Measurements from ENCODE around the gene ABHD17A.
"Not testable (repeated sequence)": the region's sequence is repeated elsewhere in the genome, so short reads cannot be mapped to it uniquely, and the experiment has no call there.

The ABHD17A gene

DNA sequence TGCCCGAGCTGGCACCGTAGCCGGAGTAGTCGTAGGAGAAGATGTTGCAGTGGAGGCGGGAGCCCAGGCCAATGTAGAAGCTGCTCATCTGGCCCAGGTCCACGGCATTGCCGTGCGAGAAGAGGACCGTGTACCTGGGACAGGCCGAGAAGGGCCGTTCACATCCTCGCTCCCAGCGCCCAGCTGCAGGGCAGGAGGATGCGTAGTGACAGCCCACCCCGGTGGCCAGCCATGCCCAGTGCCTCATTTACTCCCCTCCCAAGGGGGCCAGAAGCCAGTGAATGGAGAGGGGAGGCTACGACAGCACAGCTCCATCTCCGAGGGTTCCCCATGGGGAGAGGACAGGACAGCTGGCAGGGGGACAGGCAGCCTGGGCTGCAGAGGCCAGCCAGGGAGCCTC is 5.3 kb downstream of the ABHD17A start:
- not testable (repeated sequence) for DNase-seq

DNA sequence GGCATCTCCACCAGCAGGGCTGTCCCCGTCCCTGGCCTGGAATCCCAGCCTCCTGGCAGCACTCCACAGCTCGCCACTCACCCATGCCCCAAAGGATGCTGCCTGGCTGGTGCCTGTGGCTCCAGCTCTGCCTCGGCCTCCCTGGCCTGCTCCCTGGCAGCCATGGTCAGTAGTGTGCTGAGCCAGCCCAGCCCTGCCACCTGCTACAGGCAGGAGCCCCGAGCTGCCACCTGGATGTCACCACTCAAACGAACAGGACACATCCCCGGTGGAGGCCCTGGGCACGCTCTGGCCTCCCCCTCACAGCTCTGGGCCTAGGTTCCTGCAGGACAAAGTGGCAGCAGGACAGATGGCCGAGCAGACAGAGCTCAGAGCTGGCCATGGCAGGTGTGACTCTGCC is 6.7 kb downstream of the ABHD17A start:
- DNase-seq = not testable (repeated sequence)

DNA sequence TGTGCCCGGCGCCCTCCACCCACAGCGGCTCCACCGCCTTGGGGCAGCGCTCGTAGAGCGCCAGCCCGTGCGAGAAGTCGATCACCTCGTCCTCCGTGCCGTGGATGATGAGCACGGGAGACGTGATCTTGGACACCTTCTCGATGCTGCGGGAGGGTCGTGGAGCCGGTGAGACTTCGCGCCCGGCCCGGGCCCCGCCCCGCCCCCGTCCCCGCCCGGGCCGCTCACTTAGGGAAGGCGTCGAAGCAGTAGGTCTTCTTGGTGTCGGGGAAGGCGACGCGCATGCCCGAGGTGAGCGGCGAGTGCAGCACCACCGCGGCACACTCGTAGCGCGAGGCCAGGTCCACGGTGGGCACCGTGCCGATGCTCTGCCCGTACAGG is 8.0 kb downstream of the ABHD17A start:
- not testable (repeated sequence) for DNase-seq

DNA sequence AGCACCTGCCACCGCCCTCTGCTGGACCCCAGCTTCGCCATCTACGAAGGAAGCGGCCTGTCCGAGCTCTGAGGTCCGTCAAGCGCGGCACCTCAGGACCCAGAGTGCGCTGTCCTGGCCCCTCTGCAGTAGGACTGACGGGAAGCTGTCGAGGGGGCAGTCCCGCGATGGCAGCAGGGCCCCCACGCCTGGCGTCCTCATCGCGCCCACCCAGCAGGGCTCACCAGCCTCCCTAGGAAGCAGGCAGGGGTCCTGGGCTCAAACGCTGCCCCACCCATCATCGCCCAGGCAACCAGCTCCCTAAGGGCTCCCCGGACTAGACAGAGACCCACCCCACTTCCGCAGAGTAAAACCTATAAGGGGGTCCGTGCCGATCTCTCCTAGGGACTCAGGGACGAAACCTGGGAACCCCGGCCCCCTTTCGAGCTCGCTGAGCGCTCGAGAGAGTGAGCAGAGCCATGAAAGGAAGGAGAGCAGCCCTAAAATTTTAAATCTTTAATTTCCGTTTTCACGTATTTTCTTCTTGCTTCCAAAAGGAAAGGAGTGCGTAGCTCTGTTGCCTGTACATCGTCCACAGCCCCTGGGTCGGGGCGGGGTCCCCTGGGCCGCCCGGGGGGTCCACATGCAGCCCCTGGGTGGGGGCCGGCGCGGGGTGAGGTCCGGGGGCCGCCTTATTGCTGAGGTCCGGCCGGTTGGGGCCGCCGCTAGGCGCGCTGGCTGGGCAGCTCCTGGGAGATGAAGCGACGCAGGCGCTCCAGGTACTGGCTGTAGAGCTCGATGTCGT is 8.6 kb downstream of the ABHD17A start:
- not testable (repeated sequence) for DNase-seq

DNA sequence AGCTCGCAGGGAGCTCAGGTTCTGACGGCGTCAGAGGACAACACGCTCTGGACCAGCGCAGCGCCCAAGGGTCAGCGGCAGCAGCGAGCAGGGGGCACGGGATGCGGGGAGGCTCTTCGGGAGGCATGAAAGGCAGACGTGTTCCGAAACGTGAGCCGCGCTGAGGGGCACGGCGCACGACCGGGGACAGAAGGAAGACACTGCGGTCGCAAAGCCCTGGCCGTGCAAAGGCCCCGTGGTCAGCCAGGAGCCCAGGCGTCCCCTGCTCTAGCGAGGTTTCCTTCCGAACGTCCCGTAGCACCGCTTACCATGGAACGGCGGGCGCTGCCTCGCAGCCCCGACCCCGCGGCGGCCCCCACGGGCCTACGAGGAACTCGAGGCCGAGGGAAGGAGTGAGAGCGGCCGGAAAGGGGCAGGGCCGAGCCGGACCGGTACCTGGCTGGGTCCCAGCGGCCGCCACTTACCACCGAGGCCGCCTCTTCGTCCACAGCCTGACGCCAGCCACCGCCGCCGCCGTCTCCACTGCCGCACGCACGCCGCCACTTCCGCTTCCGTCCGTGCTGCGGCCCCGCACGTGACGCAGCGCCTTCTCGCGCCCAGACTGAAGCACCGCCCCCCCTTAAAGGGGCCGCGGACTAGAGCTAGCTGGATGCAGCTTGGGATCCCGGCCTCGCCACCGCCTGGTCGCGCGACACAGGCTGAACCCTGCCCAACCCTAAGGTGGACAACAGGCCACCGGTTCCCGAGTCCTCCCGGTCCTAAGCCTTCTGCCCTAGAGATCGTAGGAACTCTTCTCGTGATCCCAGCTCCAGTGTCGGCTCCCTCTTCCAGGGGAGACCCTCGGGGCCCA is 9.4 kb downstream of the ABHD17A start:
- DNase-seq = peak; percentile 95

DNA sequence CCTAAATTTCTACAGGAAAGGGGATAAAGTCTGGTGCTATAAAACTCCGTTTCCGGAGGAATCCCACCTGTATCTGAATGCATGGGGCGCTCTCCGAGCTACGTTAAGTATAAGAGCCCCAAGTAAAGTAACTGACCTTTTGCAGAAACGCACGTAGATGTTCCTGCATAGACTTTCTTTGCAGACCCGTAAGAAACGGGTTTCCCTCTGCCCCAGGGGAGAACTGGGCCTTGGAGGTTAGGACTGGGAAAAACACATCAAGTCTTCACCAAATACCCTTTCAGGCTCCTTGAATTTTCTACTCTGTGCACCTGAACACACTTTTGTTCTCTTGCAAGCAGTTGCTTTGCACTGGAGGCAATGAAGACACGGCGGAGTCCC is 10.0 kb downstream of the ABHD17A start:
- not testable (repeated sequence) for DNase-seq

DNA sequence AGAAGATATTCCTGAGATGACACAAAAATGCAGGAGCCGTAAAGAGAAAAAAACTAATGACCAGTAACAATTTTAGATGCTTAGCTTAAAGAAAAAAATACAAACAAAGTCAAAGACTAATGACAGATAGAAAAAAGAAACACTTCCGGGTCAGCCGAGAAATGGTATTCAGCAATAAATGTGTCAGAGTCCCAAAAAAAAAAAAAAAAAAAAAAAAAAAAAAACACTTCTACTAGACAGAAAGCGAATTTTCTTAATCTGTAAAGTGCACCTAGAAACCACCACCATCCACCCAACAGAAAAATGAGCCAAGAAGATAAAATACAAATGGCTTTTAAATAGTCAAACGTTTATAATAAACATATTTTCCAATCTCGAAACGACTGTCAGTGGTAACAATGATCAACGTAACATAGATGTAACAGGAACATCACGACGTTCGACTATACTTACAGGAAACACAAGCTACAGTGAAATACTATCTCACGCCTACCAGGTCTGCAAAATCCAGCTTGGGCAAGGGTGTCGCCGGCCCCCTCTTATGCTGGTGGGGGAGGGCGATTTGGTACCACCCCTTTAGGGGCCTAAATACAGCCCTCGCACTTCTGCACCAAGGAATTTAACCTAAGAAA is 10.6 kb downstream of the ABHD17A start:
- DNase-seq = peak; percentile 43

DNA sequence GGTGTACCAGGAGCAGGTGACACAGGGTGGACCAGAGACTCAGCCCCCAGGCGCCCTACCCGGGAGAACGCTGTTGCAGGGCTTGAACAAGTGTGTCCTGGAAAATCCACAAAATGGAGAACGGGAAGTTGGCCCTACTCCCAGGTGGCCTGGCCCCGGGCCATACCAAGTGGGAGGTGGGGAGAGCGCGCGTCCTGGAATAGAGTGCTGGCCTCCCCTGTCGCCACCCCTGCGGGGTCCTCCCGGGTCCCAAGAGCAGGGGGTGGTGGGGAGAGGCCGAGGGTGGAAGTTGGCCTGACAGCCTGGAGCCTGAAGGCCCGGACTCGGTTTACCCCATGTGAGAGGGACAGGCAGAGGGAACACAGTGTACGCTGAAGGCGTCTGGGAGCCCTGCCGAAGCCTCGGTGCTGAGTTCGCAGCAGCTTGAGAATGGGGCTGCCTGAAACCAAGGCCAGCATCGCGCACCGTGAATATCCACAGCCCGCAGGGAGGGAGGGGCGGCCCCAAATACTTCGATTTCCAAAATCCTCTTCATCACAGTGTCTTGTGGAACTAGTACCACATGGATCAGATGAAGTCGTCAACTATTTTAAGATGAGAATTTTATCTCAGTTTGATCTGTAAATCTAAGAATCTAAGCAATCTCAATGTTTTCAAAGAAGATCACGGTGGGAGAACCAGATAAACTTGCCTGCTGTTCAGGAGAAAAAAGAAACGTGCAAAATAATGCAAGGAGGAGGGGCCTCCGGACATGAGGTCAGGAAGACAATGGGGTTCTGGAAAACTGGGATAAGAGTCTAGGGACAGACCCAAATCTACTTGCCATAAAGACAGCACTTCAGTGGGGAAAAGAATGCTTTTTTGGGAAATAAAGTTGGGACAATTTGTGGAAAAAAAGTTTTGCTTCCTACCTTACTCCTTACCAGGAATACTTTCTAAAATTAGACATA is 11.5 kb downstream of the ABHD17A start:
- no peak for DNase-seq

DNA sequence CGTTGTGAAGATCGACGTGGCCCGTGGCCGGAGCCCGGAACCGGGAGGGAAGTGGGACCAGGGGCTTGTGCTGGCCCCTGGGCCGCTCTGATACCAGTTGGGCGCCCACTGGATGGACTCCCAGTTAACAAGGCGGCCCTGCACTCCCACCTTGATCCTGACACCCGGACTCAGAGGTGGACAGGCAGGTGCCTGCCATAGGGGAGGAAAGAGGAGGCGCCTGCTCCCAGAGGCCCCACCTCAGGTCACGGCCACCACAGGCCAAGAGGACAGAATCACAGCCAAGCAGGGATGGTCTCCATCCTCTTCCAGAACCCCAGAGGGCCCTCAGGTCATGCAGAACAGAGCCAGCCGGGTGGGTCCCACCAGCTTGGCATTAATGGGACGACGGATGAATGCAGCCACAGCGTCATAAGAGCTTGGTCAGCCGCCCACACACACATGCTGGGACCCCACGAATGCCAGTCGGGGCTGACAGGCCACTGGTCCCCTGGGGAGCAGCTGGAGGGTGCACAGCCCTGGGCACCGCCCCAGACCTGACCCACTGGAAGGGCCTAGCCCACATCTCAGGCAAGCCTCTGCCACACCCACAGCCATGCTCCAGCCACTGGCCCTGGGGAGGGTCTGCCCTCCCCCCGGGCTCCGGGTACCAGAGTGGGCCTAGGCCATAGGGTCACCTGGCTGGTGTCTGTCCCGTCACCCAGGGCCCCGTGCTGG is 12.3 kb downstream of the ABHD17A start:
- no peak for DNase-seq

DNA sequence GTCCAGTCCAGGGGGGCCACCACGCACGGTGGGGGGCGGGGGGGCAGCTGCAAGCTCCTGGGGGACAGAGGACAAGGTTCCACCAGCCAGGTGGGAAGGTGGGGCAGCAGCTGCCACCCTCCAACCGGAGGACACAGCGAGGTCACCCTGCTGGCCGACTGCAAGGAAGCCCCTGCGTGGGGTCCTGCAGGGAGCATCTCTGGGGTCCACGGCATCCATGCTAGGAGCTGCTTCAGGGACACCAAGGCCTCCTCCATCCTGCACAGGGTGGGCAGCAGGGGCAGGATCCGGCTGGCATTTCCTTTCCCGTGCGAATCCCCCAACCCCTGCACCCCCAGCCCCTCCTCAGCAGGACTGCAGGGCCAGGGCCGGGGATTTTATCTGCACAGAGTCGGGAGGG is 13.7 kb downstream of the ABHD17A start:
- DNase-seq = no peak

DNA sequence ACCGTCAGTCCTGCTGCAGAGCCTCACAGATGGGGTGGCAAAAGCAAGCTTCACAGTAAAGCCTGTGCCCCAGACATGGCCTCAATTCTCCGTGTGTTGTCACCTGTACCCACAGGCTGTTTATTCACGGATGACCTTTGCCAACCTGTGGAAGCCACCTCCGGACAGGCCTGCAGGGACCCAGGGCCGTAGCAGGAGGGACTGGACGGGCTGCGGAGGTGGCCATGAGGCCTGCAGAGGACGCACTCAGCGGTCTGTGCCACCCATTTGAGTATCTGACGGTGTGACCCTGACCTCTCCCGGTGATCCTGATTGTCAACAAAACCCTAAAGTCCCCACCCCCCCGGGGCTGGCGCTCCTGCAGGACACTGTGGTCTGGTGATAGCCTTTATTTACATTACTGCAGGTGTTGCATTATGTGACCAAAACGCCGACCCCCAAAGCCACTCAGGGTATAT is 14.1 kb downstream of the ABHD17A start:
- DNase-seq = no peak

DNA sequence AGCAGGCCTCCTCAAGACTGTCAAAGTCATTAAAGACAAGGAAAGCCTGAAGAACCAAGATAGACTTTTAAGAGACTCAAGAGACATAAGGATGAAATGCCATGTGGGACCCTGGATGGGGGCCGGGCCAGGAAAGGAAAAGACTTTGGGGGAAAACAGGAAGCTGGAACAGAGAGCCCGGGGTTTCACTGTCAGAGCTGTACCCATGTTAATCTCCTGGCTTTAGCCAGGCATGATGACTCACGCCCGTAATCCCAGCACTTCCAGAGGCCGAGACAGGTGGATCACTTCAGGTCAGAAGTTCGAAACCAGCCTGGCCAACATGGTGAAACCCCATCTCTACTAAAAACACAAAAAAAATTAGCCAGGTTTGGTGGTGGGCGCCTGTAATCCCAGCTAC is 16.3 kb downstream of the ABHD17A start:
- DNase-seq = no peak

DNA sequence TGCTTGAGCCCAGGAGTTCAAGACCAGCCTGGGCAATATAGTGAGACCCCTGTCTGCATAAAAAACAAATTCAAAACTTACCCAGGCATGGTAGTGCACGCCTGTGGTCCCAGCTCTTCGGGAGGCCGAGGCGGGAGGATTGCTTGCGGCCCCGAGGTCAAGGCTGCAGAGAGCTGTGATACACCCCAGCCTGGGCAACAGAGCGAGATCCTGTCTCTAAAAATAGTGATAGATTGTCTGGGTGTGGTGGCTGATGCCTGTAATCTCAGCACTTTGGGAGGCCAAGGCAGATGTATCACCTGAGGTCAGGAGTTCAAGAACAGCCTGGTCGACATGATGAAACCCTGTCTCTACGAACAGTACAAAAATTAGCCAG is 18.0 kb downstream of the ABHD17A start:
- no peak for DNase-seq

DNA sequence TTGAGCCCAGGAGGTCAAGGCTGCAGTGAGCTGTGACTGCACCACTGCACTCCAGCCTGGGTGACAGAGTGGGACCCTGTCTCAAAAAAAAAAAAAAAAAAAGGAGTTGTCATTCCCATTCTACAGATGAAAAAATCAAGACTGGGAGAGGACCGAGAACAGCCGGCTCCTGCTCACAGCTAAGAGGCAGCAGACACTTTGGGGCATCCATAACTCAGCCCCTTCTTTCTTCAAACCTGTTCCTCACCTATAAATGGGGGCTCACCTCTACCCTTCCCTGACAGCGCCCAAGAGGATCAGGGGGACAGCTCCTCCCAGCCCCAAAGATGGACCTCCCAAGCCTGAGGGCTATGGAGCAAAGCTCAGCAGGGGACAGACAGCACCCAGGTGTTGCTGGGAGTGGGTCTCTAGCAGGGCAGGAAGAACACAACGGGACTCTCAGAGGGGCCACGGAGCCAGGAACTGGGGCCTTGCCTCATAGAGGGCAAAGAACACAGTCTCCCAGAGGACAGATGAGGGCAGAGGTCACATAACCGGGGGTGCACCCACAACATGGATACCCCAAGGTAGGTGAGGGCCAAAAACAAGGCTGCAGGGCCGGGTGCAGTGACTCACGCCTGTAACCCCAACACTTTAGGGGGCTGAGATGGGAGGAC is 18.5 kb downstream of the ABHD17A start:
- DNase-seq = no peak

DNA sequence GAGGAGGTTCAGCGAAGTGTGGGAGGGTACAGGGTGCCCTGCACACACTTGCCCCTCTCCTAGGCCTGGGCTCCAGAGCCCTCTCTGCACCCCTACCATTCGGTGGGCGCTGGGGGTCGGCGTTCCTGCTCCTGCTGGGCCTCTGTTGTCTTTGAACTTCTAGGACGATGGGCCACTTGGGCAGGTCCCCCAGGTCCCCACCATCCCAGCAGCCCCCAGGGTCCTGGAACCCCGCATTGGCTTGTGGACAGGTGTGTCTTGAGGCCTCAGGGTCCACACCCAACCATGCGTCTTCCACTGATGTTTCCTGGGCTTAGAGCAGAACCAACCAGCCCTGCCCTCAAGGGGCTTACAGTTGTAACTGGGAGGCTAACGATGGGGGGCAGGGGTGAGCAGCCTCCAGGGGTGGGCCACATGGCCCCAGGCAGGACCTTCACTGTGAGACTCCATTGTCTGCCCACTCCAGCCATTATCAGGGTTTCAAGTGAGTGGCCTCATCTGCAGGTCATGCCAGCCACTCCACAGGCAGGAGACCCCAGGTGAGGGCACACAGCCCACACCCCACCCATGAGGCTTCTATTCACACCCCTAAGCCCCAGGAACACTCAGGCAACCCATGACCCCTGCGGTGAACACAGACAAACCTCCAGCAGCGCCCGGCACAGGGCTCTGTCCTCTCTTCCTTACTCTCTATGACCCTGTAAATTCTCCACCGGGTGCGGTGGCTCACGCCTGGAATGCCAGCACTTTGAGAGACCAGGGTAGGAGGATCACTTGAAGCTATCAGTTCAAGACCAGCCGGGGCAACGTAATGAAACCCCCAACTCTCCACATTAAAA is 19.9 kb downstream of the ABHD17A start:
- DNase-seq = no peak

DNA sequence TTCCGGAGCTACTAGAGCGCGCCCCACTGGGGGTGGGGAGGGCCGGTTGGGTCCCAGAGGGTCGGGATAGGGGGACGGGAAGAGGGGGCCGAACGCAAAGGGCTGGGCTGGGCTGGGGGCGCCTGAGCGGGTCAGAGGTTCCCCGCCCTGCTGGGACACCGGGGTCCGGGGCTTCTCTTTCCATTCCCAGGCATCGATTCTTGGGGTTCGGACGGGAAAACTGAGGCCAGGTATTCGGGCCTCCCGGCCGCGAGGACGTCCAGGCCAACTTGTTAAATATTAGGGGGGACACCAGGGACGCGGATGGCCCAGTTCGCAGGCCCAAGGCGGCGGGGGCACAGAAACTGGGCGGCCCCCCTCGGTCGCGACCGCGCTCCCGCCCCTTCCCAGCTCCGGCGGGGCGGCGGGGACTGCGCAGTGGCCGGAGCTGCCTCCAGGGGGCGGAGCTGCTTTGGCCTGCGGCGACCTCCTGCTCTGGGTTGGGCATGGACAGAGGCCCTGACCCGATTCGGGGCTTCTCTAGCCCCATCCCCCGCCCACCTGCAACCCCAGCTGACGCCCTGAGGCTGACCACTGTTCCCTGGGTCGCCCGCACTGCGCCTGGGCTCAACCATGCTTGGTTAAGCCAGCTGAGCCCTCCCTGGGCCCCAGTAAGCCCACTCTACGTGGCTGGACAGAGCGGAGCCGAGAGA is 20.7 kb downstream of the ABHD17A start:
- DNase-seq = peak; percentile 78

DNA sequence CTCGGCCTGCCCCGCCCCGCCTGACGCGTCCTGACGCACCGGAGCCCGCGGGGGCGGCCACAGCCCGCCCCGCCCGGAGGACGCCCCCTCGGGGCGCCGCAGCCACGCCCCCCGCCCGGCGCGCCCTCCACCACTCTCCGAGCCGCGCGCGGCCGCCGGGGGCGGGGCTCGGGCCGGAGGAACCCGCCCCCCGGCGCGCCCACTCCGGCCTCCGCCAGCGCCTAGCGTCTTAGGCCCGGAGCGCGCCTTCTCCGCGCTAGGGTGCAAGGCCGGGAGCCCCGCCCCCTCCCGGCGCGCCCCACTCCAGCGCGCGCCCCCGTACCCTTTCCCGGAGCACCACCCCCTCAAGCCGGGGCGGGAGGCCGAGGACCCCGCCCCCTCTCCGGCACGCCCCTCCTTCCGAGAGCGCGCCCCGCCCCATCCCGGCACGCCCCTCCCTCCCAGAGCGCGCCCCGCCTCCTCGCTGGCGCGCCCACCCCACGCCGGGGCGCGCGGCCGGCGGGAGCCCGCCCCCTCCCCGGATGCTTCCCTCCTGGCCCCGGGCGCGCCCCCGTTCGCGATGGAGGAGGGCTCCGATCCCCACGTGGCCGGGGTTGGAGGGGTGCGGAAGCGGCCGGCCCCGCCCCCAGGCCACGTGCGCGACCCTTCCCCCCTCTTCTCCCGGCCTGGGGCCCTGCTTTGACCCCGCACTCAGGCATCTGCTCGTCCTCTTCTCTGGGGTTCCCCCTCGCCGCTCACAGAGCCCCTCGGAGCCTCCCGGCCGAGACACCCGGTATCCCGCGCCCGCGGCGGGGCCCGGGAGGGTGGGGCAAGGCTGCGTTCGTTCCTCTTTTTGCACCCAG is 21.4 kb downstream of the ABHD17A start:
- DNase-seq = peak; percentile 97

DNA sequence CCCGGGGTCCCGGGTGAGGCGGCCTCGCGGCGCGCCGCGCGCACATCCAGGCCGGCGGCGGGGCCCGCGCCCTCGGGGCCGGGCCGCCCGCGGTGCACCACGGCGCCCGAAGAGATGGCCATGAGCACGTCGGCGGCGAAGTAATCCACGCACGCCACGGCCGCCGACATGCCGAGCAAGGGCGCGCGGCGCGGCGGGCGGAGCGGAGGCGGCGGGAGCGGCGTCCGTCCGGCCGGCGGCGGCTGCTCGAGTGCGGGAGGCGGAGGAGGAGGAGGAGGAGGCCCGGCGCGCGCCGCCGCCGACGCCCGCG is 22.0 kb downstream of the ABHD17A start, which contains the start of gene KLF16:
Gene KLF16, minus strand, starts transcription at position 252 of the 310 bp plus-strand sequence. Its CDS starts 82 bp downstream, at position 170.
- DNase-seq = no peak
